ENCODE results near the gene LRBA.

GRCh38 chr4:150583287-150584110 is 431.6 kb downstream of the LRBA start:
- TF ChIP-seq CTCF (IDR thresholded peaks at IDR 0.05), result no peak
- peak in 3 of 4 donors; percentile 62 to 78 (median 76) for TF ChIP-seq POLR2AphosphoS5 (IDR thresholded peaks at IDR 0.05)
- TF ChIP-seq POLR2A (IDR thresholded peaks at IDR 0.05), result no peak
- TF ChIP-seq EP300 (IDR thresholded peaks at IDR 0.05), result no peak
